ENCODE results near the gene CCDC186. TPM values are rescaled to one million over a fixed set of nuclear protein-coding genes. Genes with fewer than 3 reads are reported as not detected.

CCDC186 gene
- total and polyA plus RNA-seq, 2 of the 8 experiments (the other 6 are each of a cell fraction or from before 2014, with no cell fraction given): 3.0 to 30.3 TPM

DNA sequence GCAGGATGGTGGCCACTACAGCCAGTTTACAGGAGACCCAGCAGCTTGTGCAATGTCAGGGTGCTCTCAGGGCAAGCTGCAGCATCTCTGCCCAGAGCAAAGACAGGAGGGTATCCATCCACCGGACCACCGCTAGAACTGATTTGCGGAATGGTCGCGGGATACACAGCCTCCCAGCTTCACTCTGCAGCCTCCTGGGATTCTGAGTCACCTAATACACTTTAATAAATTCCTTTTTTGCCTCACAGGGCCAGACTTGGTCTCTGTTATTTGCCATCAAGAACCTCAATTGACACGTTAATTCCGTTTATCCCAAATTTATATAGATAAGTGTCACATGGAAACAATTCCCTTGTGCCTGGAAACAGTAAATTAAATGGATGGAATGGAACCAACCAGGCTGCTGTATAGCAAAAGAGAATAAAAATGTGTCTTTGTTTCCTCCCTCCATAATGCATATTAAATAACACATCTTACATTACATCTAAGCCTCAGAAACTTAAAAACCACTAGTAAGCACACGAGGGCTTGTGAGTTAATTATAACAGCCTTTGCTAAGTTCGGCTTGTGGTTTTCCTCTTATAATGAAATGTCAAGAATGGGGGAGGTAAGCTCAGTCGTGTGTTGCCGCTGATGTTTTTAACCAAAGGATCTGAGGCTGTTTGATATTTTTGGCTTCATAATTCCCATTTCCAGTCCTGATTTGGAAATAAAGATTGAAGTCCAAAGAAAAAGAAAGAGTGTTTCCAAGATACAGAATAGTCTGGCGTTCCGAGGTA is 78.3 kb downstream of the CCDC186 start:
- DNase-seq (ENCODE audit: low read depth in 1 of 2, low spot score in 2 of 2) (no peak), FAIRE-seq (no peak)

More for the DNA sequence above, 78.3 kb downstream of the CCDC186 start:
- no peak overlapping the region for H3K4me3 ChIP-seq (ENCODE audit: extremely low read depth in 1 of 4, insufficient read depth in 2 of 4, low read depth in 3 of 4, low read length in 4 of 4)
- H2AFZ ChIP-seq (ENCODE audit: low read length): no peak overlapping the region
- H2AK5ac ChIP-seq (ENCODE audit: low read depth, low read length): no peak overlapping the region
- no peaks in the 10 kb centered on the region for H3K79me1 ChIP-seq (ENCODE audit: low read depth, low read length)
- H3K56ac ChIP-seq (replicated peaks; ENCODE audit: insufficient read length, low read depth, low read length): no peak overlapping the region
- no peak overlapping the region for H4K5ac ChIP-seq (ENCODE audit: insufficient read length, low read depth, low read length)
- no peaks in the 10 kb centered on the region for H3K36me3 ChIP-seq (ENCODE audit: control insufficient read depth in 2 of 4, insufficient read depth in 4 of 4, low read length in 3 of 4)
- no peak for TF ChIP-seq HDAC6 (IDR thresholded peaks at IDR 0.05; ENCODE audit: low read depth, low read length)
- TF ChIP-seq, protein P1, sequence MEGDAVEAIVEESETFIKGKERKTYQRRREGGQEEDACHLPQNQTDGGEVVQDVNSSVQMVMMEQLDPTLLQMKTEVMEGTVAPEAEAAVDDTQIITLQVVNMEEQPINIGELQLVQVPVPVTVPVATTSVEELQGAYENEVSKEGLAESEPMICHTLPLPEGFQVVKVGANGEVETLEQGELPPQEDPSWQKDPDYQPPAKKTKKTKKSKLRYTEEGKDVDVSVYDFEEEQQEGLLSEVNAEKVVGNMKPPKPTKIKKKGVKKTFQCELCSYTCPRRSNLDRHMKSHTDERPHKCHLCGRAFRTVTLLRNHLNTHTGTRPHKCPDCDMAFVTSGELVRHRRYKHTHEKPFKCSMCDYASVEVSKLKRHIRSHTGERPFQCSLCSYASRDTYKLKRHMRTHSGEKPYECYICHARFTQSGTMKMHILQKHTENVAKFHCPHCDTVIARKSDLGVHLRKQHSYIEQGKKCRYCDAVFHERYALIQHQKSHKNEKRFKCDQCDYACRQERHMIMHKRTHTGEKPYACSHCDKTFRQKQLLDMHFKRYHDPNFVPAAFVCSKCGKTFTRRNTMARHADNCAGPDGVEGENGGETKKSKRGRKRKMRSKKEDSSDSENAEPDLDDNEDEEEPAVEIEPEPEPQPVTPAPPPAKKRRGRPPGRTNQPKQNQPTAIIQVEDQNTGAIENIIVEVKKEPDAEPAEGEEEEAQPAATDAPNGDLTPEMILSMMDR (IDR thresholded peaks at IDR 0.05; ENCODE audit: control extremely low read depth in 1 of 3, insufficient read depth in 1 of 3, low read depth in 1 of 3, low read length in 3 of 3): no peak
- no peak for TF ChIP-seq CREB1 (IDR thresholded peaks at IDR 0.05)
- TF ChIP-seq BACH1 (IDR thresholded peaks at IDR 0.05; ENCODE audit: low read length): no peak
- no peak overlapping the region for H2BK12ac ChIP-seq (ENCODE audit: low read depth, low read length)
- H4K20me1 ChIP-seq (replicated peaks in 1 of 2; ENCODE audit: control insufficient read depth in 1 of 2, insufficient read depth in 2 of 2, low read length in 2 of 2): no peaks in the 10 kb centered on the region
- H3K4me2 ChIP-seq (ENCODE audit: insufficient read depth in 1 of 2, low read depth in 2 of 2, low read length in 2 of 2): no peak overlapping the region
- H3K4ac ChIP-seq (replicated peaks; ENCODE audit: insufficient read length, low read depth, low read length): no peak overlapping the region
- H3K14ac ChIP-seq (ENCODE audit: insufficient read length): no peak overlapping the region
- H3K27me3 ChIP-seq (replicated peaks in 1 of 4; ENCODE audit: control insufficient read depth in 3 of 4, extremely low read depth in 1 of 4, insufficient read depth in 3 of 4, low read length in 3 of 4): peaks cover 0 to 11% (median 10%) of the 10 kb centered on the region in 4 experiments; a peak in 6 of 7 replicates
- H3K23me2 ChIP-seq (ENCODE audit: low read depth, low read length): peaks cover under 1% of the 10 kb centered on the region; the same call in 1 of the 2 replicates
- H4K8ac ChIP-seq (ENCODE audit: extremely low read depth, insufficient read depth, low read length): no peak overlapping the region
- H2BK120ac ChIP-seq (replicated peaks; ENCODE audit: low read depth, low read length): no peak overlapping the region
- no peaks in the 10 kb centered on the region for H3K9me3 ChIP-seq (ENCODE audit: insufficient read depth in 2 of 2, low read depth in 1 of 2, low read length in 1 of 2)
- no peak overlapping the region for H3K18ac ChIP-seq (ENCODE audit: extremely low read depth, low read length)
- no peak overlapping the region for H3K27ac ChIP-seq (ENCODE audit: low read depth, low read length)
- H2BK20ac ChIP-seq (ENCODE audit: low read length): no peak overlapping the region
- H3K4me1 ChIP-seq (replicated peaks in 1 of 4; ENCODE audit: control insufficient read depth in 3 of 4, insufficient read depth in 4 of 4, low read length in 3 of 4): no peaks in the 10 kb centered on the region
- ChIA-PET CTCF (ENCODE audit: partially characterized antibody) (interaction anchor here (0.5 to 1.1 kb wide), 4 partner anchors 14 to 383 kb away, joined by 3 read pairs; no protein-coding TSS in a partner anchor), POLR2A (ENCODE audit: partially characterized antibody) (no interaction called here)
- 90% methylated on average over 13 of the region's 13 CpGs; no CpG with 5 or more reads in 1 of the 2 experiments for WGBS, 2 experiments (ENCODE audit: extremely low coverage in 1 of 2, insufficient coverage in 1 of 2, insufficient read length in 1 of 2, insufficient replicate concordance in 2 of 2, low coverage in 1 of 2, low lambda C conversion rate in 2 of 2, missing lambda C conversion rate in 1 of 2)
- no peak overlapping the region for H2BK15ac ChIP-seq (ENCODE audit: low read length)
- H4K91ac ChIP-seq (replicated peaks; ENCODE audit: insufficient read length, low read length): no peak overlapping the region
- no peak overlapping the region for H3K9ac ChIP-seq (replicated peaks in 1 of 4; ENCODE audit: extremely low read depth in 1 of 4, low read depth in 3 of 4, low read length in 3 of 4)
- H2BK5ac ChIP-seq (ENCODE audit: low read depth, low read length): no peak overlapping the region
- H3K79me2 ChIP-seq (ENCODE audit: control insufficient read depth in 1 of 2, insufficient read depth in 2 of 2, low read length in 2 of 2): no peaks in the 10 kb centered on the region
- H3K23ac ChIP-seq (ENCODE audit: insufficient read length): no peak overlapping the region
